Measurements from ENCODE around the gene EPAS1.

GRCh38 chr2:46368401-46368800, 71.2 kb downstream of the EPAS1 start:
- TF ChIP-seq CTCF (IDR thresholded peaks at IDR 0.05) (no peak), EP300 (IDR thresholded peaks at IDR 0.05; ENCODE audit: low read depth) (no peak), POLR2A (IDR thresholded peaks at IDR 0.05) (no peak)

Data from transverse colon (tissue), 3 donors.